Left hindlimb (tissue), 1 donor: ENCODE results near the gene GREB1L.

Experiments used
- DNase-seq: peaks from one replicate; pipeline ENCODE4 v3.0.0-alpha.2; 2018

The GREB1L gene

GRCh38 chr18:21496277-21496835 lies 254.3 kb downstream of the GREB1L start:
- DNase-seq, result no peak

DNA sequence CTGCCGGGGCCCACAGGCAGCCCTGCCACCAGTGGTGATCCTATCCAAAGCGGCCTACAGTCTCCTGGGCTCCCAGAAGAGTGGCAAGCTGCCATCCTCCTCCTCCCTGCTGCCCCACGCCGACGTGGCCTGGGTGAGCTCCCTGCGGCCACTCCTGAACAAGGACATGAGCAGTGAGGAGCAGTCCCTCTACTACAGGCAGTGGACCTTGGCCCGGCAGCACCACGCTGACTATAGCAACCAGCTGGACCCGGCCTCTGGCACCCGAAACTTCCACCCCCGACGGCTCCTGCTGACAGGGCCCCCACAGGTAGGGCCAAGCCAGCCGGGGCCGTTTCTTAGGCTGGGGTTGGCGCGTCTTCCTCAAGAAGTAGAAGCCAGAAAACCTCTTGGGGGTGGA lies 258.0 kb downstream of the GREB1L start:
- DNase-seq, result no peak

GRCh38 chr18:21502661-21503060 lies 260.6 kb downstream of the GREB1L start:
- DNase-seq, result no peak

GRCh38 chr18:21507913-21508701 lies 266.1 kb downstream of the GREB1L start:
- no peak for DNase-seq

- no peak for DNase-seq
These were observed 267.0 kb downstream of the GREB1L start for GRCh38 chr18:21509062-21509461.

DNA sequence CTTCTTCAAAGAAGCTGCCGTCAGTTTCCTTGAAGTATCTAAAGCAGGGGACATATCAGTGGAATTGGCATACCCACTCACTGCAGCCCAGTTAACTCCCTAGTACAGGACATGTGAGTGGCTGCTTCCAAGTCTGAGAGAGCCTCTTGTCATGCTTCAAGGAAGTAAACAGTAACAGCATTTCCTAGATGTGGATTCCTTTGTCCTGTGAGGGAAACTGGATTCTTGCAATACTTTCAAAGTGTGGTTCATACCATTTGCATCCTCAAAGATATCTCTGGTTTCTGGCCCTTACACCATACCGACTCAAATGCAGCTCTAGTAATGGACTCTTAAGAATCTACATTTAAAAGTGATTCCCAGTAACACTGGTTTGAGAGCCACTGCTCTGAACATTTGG lies 271.3 kb downstream of the GREB1L start:
- DNase-seq, result no peak

- DNase-seq, result no peak
These were observed 271.7 kb downstream of the GREB1L start for GRCh38 chr18:21513741-21514140.

DNA sequence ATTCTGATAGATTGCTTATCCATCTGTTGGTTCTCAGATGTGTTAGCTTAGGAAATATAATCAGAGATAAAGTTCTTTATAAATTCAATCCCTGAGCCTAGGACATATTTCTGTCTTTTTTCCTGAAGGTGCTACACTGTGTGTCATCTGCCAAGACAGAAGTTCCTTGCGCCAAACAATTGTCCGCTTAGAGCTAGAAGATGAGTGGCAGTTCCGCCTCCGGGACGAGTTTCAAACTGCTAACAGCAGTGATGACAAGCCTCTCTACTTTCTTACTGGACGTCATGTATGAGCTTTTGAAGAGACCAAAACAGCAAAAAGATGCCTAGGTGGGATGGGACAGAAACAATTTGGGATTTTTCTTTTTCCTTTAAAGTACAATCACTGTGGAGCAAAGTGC lies 280.5 kb downstream of the GREB1L start:
- DNase-seq, result no peak

- no peak for DNase-seq
These were observed 283.9 kb downstream of the GREB1L start for GRCh38 chr18:21525916-21526315.

DNA sequence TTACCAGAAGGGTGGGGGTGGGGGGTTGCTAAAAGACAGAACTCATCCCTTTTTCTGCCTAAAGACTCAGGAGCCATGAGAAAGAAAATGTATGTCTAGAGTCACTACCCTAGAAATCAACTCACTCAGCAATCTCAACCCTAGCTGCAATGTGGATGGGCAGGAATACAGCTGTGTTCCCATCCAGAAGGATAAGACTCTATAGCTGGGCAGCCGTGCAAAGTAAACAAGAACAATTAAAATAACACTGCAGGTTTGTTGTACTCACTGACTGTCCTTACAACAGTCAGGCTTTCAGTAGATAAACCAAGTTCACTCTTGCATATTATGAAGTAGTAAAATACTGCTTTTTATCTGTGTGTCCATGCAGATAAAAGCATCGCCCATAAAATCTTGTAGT lies 284.4 kb downstream of the GREB1L start:
- DNase-seq, result no peak

GRCh38 chr18:21534327-21534726 lies 292.3 kb downstream of the GREB1L start:
- no peak for DNase-seq

- DNase-seq, result no peak
These were observed 296.2 kb downstream of the GREB1L start for GRCh38 chr18:21538230-21538629.

GRCh38 chr18:21546423-21546822 lies 304.4 kb downstream of the GREB1L start:
- DNase-seq, result no peak

DNA sequence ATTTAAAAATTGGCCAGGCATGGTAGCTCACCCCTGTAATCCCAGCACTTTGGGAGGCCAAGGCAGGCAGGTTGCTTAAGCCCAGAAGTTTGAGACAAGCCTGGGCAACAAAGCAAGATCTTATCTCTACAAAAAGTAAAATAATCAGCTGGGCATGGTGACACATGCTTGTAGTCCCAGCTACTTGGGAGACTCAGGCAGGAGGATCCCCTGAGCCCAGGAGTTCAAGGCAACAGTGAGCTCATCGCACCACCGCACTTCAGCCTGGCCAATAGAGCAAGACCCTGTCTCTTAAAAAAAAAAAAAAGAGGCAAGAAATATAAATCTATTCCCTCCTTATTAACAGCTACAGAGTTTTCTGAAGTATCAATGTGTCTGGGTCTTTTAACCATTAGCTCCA lies 306.6 kb downstream of the GREB1L start:
- no peak for DNase-seq

DNA sequence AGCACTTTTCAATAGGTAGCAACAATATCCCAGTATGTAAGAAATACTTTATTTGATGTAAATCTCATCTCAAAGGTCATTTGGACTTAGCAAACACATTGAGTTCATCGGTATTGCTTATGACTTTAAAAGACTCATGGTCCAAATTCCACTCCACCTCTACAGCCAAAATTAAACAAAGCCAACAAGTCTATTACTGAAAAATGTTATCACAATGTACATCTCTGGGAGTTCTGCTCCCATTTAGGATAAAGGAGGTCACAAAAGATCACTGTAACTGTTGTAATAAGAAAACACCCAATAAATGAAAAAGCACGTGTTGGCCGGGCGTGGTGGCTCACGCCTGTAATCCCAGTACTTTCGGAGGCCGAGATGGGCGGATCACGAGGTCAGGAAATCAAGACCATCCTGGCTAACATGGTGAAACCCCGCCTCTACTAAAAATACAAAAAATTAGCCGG lies 308.5 kb downstream of the GREB1L start:
- no peak for DNase-seq

- no peak for DNase-seq
These were observed 315.7 kb downstream of the GREB1L start for GRCh38 chr18:21557607-21558253.

DNA sequence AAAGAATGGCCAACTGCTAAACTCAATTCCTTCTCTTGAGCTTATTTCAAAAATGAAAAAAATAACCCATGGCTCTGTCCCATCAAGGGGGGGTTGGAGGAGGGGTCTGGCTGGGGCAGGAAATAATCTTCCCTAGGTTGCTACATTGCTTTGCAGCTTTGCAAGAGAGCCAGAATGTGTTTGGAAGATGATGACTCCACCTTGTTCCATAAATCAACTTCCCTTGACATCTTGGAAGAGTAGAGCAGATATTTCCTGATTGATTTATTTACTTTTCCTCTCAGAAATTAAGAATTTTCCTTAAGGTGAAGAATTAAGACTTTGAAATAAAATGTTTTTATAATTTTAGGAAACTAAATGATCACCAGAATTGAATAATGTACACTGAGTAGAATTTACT lies 317.2 kb downstream of the GREB1L start:
- no peak for DNase-seq

DNA sequence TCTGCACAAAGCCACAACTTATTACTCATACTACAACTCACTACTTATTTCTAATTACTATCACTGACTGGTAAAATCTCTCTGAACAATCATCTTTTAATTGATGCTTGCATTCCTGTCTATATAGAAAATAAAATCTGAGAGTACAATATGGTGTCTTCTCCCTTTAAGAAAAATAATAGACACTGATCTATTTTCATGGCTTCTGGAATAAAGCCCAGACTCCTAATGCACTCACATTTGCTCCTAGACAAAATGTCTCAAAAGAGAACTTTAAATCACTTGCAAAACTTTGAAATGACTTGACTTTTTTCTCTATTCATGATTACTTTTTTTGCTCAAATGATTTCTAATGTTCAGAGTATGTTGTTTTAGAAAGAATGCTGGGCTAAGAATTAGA lies 329.7 kb downstream of the GREB1L start:
- no peak for DNase-seq
